RCC 7860 (cell line): ENCODE measurements around the gene ETV7.

ENCODE experiments used
- DNase-seq: peaks from one replicate; pipeline ENCODE4 v3.0.0-alpha.2; 2015; ENCODE audit warnings: low spot score
- FAIRE-seq: peaks from 2 replicates; lab custom pipeline; 2012; peaks lifted over from hg19 to GRCh38; lab: Jason Lieb, UNC

Gene ETV7

GRCh38 chr6:36327226-36327918 is 60.1 kb downstream of the ETV7 start:
- DNase-seq (no peak), FAIRE-seq (no peak)

GRCh38 chr6:36326356-36326995 is 61.0 kb downstream of the ETV7 start:
- no peak for DNase-seq
- no peak for FAIRE-seq

- FAIRE-seq (no peak), DNase-seq (no peak)
These were observed 62.8 kb downstream of the ETV7 start for GRCh38 chr6:36324715-36325114.

GRCh38 chr6:36324191-36324590 is 63.3 kb downstream of the ETV7 start:
- DNase-seq = no peak
- no peak for FAIRE-seq

GRCh38 chr6:36323062-36323461 is 64.4 kb downstream of the ETV7 start:
- FAIRE-seq = no peak
- no peak for DNase-seq

- FAIRE-seq (no peak), DNase-seq (no peak)
These were observed 64.9 kb downstream of the ETV7 start for GRCh38 chr6:36322591-36322990.

- FAIRE-seq (no peak), DNase-seq (no peak)
These were observed 67.0 kb downstream of the ETV7 start for GRCh38 chr6:36320475-36320874.

- DNase-seq (no peak), FAIRE-seq (no peak)
These were observed 67.6 kb downstream of the ETV7 start for GRCh38 chr6:36319821-36320220.

GRCh38 chr6:36319436-36319762 is 68.1 kb downstream of the ETV7 start:
- FAIRE-seq (no peak), DNase-seq (no peak)

- DNase-seq = no peak
These were observed 68.6 kb downstream of the ETV7 start for GRCh38 chr6:36318690-36319435.

GRCh38 chr6:36317623-36318022 is 69.8 kb downstream of the ETV7 start:
- FAIRE-seq (no peak), DNase-seq (no peak)

More at GRCh38 chr6:36318690-36319435, 68.6 kb downstream of the ETV7 start:
- no peak for FAIRE-seq
